Immature natural killer cell (primary cell): ENCODE data around the gene GXYLT1. TPM values are rescaled to one million over a fixed set of nuclear protein-coding genes. Genes with fewer than 3 reads are reported as not detected.
"Not testable (repeated sequence)": the region's sequence is repeated elsewhere in the genome, so short reads cannot be mapped to it uniquely, and the experiment has no call there.

Source experiments
- DNase-seq, 3 donors: peaks; one replicate each; pipeline ENCODE4 v3.0.0; 2022; ENCODE audit warnings: mixed read lengths in 1 of 3
- H3K27ac Mint-ChIP-seq, 6 donors: one replicate each; pipeline ENCODE4 v1.8.0; 2020; ENCODE audit warnings: mixed read lengths in 6 of 6, mild to moderate bottlenecking in 5 of 6, inconsistent platforms in 4 of 6, moderate library complexity in 3 of 6
- H3K27me3 Mint-ChIP-seq, 3 donors: one replicate each; pipeline ENCODE4 v1.8.0; 2020 to 2021; ENCODE audit warnings: low read depth in 3 of 3, mild to moderate bottlenecking in 3 of 3, mixed read lengths in 3 of 3, moderate library complexity in 3 of 3, inconsistent platforms in 1 of 3
- H3K36me3 Mint-ChIP-seq, 3 donors: one replicate each; pipeline ENCODE4 v1.8.0; 2020; ENCODE audit warnings: mixed read lengths in 3 of 3, inconsistent platforms in 2 of 3, mild to moderate bottlenecking in 2 of 3
- H3K4me1 Mint-ChIP-seq, 2 donors: one replicate each; pipeline ENCODE4 v1.8.0; 2020; ENCODE audit warnings: inconsistent platforms in 2 of 2, mild to moderate bottlenecking in 2 of 2, mixed read lengths in 2 of 2, moderate library complexity in 1 of 2
- H3K4me3 Mint-ChIP-seq, 5 donors: one replicate each; pipeline ENCODE4 v1.8.0; 2020; ENCODE audit warnings: mild to moderate bottlenecking in 5 of 5, mixed read lengths in 5 of 5, inconsistent platforms in 3 of 5, moderate library complexity in 3 of 5
- H3K9me3 Mint-ChIP-seq, 6 donors: one replicate each; pipeline ENCODE4 v1.8.0; 2020; ENCODE audit warnings: mild to moderate bottlenecking in 6 of 6, mixed read lengths in 6 of 6, inconsistent platforms in 4 of 6, moderate library complexity in 3 of 6
- polyA plus RNA-seq, 3 donors: library from polyadenylated mRNA; unstranded; fragments of 300-500 nt; fragmentation: Illumina TruSeq; gene quantifications; one replicate each; pipeline ENCODE4 v1.2.3, GENCODE V29; 2021

Gene GXYLT1
- polyA plus RNA-seq, 3 donors from 2014 or later: 3.1 to 5.9 (median 4.1) TPM

DNA sequence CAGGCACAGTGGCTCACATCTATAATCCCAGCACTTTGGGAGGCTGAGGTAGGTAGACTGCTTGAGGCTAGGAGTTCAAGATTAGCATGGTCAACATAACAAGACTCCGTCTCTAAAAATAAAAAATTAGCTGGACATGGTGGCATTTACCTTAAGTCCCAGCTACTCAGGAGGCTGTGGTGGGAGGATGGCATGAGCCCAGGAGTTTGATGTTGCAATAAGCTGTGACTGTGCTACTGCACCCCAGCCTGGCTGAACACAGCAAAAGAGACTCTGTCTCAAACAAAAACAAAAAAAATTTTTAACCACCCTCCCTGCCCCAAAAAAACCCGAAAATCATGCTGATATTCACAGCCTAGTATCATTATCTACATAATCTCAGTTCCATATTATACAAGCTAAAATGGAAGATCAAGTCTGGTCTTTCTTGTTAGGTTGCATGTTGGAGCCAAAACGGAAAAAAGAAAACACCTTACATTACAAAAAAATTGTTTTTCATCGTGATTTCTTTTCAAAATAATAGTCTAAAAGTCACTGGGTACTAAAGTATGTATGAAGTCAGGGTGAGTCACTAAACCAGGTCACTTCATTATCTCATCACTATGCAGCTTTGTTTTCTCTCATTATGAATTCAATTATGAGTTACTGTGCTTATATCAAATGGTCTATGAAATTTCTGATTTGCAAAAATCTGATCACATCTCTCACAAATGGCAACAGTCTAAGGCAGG is 13.8 kb downstream of the GXYLT1 start:
- Mint-ChIP-seq H3K36me3 (no peaks in the 10 kb centered on the region), H3K27ac (peak overlapping the region in 2 of 6 donors; percentile 15 to 21), H3K9me3 (no peaks in the 10 kb centered on the region), H3K27me3 (no peaks in the 10 kb centered on the region), H3K4me1 (peaks cover 23 to 67% of the 10 kb centered on the region in 2 donors), H3K4me3 (no peak overlapping the region)
- no peak for DNase-seq

DNA sequence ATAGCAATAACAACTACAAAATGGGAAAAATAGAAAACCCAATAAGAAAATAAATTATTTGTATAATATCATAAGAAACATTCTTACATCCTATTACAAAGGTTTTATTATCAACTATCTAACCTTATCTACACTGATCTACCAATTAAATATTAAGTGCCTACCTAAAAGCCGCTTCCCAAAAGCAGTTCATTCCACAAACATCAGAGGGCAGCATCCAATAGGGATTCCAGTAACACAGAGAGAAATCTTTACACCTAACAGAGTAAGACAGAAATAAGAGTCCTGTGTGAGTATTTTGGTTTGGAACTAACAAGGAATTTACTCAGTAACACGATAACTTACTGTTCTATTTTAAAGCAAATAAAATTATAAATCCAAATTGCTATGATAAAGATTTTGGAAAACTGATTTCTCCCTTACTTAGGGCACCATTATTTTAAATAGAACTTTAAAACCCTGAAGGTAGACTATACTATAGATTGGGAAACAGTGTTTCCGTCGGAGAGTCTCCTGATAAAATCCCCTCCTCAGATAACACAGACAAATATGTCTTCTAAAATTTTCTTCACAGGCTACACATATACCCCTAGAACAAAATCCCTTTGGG is 15.0 kb downstream of the GXYLT1 start:
- Mint-ChIP-seq H3K9me3 (no peaks in the 10 kb centered on the region), H3K4me3 (no peak overlapping the region), H3K27me3 (no peaks in the 10 kb centered on the region), H3K27ac (peak overlapping the region in 1 of 6 donors; percentile 21), H3K4me1 (peaks cover 20 to 55% of the 10 kb centered on the region in 2 donors), H3K36me3 (no peaks in the 10 kb centered on the region)
- peak in 2 of 3 donors; percentile 12 to 18 for DNase-seq

DNA sequence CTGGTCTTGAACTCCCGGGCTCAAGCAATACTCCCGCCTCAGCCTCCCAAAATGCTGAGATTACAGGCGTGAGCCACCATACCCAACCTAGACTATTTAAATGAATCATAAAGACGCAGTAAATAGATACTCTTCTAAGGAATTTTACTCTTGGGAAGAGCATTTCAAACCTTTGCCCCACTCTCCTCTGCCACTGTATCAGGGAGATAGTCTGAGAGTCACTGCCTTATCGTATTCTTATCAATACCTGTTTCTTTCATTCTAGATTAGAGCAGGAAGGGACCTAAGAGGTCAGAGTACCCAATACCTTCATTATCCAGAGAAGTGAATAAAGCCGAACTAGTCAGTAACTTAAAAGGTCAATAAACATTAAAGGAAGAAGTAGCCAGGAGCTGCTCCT is 15.8 kb downstream of the GXYLT1 start:
- H3K27ac Mint-ChIP-seq: no peak overlapping the region
- H3K4me1 Mint-ChIP-seq: peaks cover 20 to 51% of the 10 kb centered on the region in 2 donors
- no peaks in the 10 kb centered on the region for H3K9me3 Mint-ChIP-seq
- no peaks in the 10 kb centered on the region for H3K27me3 Mint-ChIP-seq
- no peaks in the 10 kb centered on the region for H3K36me3 Mint-ChIP-seq
- H3K4me3 Mint-ChIP-seq: no peak overlapping the region
- no peak for DNase-seq

DNA sequence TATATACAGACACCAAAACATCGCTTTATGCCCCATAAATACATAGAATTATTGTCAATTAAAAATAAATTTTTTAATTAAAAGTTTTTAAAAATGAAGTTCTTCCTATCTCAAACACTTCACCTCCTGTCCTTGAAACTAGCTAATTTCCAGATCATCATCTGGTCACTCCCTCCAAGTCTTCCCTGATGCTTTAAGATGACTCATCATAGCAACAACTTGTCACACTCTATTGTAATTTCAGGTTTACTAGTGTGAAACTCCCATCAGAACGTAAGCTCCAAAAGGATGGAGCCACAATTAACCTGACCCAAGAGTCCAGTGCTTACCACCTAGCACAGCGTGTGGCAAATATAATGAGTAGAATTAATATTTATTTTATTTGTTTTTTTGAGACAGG is 16.3 kb downstream of the GXYLT1 start:
- DNase-seq: no peak
- no peaks in the 10 kb centered on the region for H3K9me3 Mint-ChIP-seq
- H3K4me1 Mint-ChIP-seq: peaks cover 18 to 46% of the 10 kb centered on the region in 2 donors
- no peak overlapping the region for H3K27ac Mint-ChIP-seq
- no peaks in the 10 kb centered on the region for H3K27me3 Mint-ChIP-seq
- no peaks in the 10 kb centered on the region for H3K36me3 Mint-ChIP-seq
- no peak overlapping the region for H3K4me3 Mint-ChIP-seq

DNA sequence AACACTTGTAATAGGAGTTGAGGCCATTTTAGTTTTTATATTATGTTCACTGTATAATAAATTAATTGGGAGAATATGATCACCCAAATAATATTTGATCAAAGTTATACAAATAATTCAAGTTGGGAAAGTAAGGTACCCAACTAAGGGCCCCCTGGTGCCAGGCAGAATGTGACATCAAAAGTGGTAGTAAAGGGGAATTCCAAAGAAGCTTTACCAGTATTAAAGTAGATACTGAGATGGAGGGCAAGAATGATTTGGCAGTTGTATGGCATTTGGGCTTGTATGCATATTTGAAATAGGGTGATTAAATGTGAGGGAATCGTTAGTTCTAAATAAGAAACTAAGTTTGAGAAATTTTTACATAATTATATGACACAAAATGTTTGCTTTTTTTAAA is 17.7 kb downstream of the GXYLT1 start:
- DNase-seq: no peak
- H3K4me1 Mint-ChIP-seq: peaks cover 13 to 32% of the 10 kb centered on the region in 2 donors
- no peaks in the 10 kb centered on the region for H3K36me3 Mint-ChIP-seq
- no peaks in the 10 kb centered on the region for H3K9me3 Mint-ChIP-seq
- H3K27me3 Mint-ChIP-seq: no peaks in the 10 kb centered on the region
- H3K27ac Mint-ChIP-seq: peak overlapping the region in 3 of 6 donors; percentile 5 to 48 (median 39)
- no peak overlapping the region for H3K4me3 Mint-ChIP-seq

DNA sequence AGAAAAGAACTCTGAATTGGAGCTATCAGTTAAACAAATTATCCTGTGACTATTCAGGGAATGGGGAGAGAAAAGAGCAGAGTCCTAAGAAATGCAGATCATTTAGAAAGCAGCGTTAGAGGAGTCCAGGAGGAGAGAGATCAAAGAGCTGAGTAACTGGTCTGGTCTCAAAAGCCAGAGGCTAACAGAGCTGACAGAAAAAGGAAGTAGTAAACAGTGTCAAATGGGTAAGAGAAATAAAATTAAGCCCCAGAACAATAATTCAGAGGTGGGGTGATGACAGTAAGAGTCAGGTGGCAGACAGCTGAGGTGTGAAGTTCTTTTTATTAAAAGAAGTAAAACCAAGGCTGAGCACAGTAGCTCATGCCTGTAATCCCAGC is 19.3 kb downstream of the GXYLT1 start:
- Mint-ChIP-seq H3K36me3 (no peaks in the 10 kb centered on the region), H3K9me3 (no peaks in the 10 kb centered on the region), H3K4me3 (no peak overlapping the region), H3K27ac (no peak overlapping the region), H3K4me1 (peaks cover 7 to 24% of the 10 kb centered on the region in 2 donors), H3K27me3 (no peaks in the 10 kb centered on the region)
- DNase-seq: no peak

DNA sequence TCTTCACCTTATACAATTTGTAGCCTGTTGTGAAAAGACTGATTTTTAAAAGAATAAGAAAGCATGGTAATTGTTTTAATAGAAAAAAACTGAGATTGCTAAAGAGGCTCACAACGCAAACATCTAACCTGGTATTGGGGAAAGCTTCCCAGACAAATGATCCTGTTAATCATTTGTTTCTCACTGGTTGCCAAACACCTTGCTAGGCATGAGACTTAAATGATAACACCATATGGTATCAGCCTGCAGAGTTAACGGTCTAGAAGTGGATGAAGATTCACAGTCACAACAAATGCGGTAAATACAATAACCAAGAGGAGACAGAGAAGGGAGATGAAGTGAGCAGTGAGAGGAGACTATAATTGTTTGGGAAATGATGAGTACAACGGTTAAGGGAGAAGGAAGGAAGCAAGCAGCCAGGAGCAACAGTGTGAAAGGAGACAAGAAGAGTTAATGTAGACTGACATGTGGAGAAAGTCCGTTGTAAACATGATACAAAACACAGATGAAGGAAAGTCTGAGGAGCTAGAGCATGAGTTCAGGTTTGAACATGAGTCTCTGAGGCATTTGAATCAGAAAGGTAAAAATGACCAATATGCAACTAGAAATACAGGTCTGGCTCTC is 19.8 kb downstream of the GXYLT1 start:
- Mint-ChIP-seq H3K4me1 (peaks cover 5 to 23% of the 10 kb centered on the region in 2 donors), H3K27ac (no peak overlapping the region), H3K27me3 (no peaks in the 10 kb centered on the region), H3K36me3 (no peaks in the 10 kb centered on the region), H3K9me3 (no peaks in the 10 kb centered on the region), H3K4me3 (no peak overlapping the region)
- DNase-seq: no peak

DNA sequence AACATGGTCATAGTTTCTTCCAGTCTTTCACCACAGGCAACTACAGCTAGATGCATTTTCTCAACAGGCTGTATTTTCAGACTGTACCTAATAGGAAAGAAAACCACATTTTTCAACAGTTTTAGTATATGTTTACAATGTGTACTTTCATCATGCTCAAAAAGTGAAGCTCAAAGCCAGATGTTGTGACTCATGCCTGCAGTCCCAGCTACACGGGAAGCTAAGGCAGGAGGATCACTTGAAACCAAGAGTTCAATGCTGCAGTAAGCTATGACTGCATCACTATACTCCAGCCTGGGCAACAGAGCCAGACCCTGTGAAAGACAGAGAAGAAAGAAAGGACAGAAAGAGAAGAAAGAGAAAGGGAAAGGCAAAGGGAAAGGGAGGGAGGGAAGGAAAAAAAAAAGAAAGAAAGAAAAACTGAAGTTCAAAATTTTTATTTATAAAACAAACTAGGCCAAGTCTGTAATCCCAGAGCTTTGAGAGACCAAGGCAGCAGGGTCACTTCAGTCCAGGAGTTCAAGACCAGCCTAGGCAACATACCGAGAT is 25.5 kb downstream of the GXYLT1 start:
- Mint-ChIP-seq H3K4me3 (no peak overlapping the region), H3K4me1 (peaks cover 23 to 34% of the 10 kb centered on the region in 2 donors), H3K27ac (peak overlapping the region in 5 of 6 donors; percentile 45 to 77 (median 47)), H3K36me3 (peaks cover 10 to 21% (median 21%) of the 10 kb centered on the region in 3 donors), H3K9me3 (peaks cover 0 to 3% (median 2%) of the 10 kb centered on the region in 6 donors), H3K27me3 (no peaks in the 10 kb centered on the region)
- no peak for DNase-seq

DNA sequence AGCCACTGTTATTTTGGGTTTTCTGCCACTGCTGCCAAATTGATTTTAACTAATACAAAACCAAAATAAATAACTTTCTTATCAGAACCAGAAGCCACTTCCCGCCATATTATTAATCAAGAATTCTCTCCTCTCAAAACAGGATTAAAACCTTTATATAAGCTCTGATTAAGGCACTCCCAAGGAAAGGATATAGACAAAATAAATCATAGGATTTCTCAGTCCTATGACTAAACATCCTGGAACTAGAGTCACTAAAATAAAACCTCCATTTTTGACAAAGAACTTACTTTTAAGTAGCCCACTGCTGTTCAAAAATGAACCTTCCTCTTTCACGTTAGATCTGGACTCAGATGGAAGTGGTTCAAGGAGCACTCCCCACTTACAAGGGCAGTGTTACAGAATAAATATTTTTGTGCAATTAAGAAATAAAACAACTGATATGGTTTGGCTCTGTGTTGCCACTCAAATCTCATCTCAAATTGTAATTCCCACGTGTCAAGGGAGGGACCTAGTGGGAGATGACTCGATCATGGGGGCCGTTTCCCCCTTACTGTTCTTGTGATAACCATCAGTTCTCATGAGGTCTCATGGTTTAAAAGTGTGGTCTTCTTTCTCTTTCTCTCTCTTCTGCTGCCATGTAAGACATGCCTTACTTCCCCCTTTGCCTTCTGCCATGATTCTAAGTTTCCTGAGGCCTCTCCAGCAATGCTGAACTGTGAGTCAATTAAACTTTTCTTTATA is 26.4 kb downstream of the GXYLT1 start:
- H3K4me1 Mint-ChIP-seq: peaks cover 27 to 39% of the 10 kb centered on the region in 2 donors
- no peaks in the 10 kb centered on the region for H3K27me3 Mint-ChIP-seq
- H3K9me3 Mint-ChIP-seq: peaks cover 0 to 7% (median 5%) of the 10 kb centered on the region in 6 donors
- DNase-seq: peak in 1 of 3 donors; percentile 12
- H3K36me3 Mint-ChIP-seq: peaks cover 13 to 29% (median 26%) of the 10 kb centered on the region in 3 donors
- peak overlapping the region in 1 of 5 donors; percentile 67 for H3K4me3 Mint-ChIP-seq
- H3K27ac Mint-ChIP-seq: peak overlapping the region; percentile 45 to 87 (median 68)

DNA sequence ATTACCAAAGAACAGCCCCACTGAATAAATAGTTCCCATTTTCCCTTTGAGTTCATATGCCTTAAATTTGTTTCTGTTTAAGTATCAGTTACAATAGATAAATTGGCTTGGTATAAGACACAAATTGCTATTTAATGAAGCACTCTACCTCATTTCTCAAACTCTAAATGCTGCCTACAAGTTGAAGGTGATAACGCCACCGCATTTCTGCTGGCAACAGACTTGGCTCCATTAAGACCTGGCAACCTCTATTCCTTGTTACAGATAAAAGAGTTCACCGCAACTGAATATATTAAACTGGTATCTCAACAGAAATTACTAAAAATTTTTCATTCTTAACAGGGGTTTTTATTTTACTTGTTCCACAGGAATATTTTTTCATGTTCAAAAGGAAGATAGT is 35.6 kb downstream of the GXYLT1 start:
- H3K27ac Mint-ChIP-seq: no peak overlapping the region
- no peak overlapping the region for H3K4me3 Mint-ChIP-seq
- H3K4me1 Mint-ChIP-seq: peaks cover 2 to 4% of the 10 kb centered on the region in 2 donors
- no peak for DNase-seq
- H3K36me3 Mint-ChIP-seq: peaks cover 18 to 41% (median 24%) of the 10 kb centered on the region in 3 donors
- H3K9me3 Mint-ChIP-seq: peaks cover 0 to 3% (median 2%) of the 10 kb centered on the region in 6 donors
- peaks cover 0 to 2% (median 0%) of the 10 kb centered on the region in 3 donors for H3K27me3 Mint-ChIP-seq

DNA sequence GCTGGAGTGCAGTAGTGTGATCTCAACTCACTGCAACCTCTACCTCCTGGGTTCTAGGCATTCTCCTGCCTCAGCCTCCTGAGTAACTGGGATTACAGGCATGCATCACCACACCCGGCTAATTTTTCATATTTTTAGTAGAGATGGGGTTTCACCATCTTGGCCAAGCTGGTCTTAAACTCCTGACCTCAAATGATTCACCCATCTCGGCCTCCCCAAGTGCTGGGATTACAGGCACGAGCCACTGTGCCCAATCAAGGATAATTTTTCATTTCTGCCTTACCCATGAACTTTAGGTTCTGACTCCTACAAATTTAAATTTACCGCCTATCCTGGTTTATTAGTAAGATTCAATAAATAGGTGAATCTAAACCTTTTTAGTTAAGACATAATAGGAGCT is 37.9 kb downstream of the GXYLT1 start:
- DNase-seq, H3K9me3 Mint-ChIP-seq, H3K27ac Mint-ChIP-seq, H3K4me1 Mint-ChIP-seq, H3K4me3 Mint-ChIP-seq, H3K27me3 Mint-ChIP-seq: not testable (repeated sequence)
- H3K36me3 Mint-ChIP-seq: peaks cover 9 to 22% (median 11%) of the 10 kb centered on the region in 3 donors

DNA sequence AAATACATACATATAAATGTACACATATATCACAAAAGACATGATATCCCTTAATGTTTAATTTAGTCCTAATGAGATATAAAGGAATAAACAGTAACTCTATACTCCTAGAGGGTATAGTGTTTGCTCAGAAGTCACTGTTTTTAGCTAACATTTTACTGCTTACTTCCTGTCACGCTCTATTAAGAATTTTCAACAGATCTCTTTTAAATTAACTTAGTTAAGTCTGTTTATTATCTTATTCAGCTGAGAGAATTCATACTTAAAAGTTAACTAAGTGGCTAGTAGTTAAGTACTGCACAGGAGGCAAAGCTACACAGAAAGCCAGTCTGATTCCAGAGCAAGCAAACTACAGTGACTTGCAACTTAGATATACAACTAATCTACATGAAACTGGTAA is 39.9 kb downstream of the GXYLT1 start:
- no peak for DNase-seq
- no peaks in the 10 kb centered on the region for H3K4me1 Mint-ChIP-seq
- H3K27ac Mint-ChIP-seq: peak overlapping the region in 1 of 6 donors; percentile 18
- H3K4me3 Mint-ChIP-seq: no peak overlapping the region
- H3K9me3 Mint-ChIP-seq: no peaks in the 10 kb centered on the region
- H3K27me3 Mint-ChIP-seq: no peaks in the 10 kb centered on the region
- peaks cover 0 to 8% (median 2%) of the 10 kb centered on the region in 3 donors for H3K36me3 Mint-ChIP-seq

DNA sequence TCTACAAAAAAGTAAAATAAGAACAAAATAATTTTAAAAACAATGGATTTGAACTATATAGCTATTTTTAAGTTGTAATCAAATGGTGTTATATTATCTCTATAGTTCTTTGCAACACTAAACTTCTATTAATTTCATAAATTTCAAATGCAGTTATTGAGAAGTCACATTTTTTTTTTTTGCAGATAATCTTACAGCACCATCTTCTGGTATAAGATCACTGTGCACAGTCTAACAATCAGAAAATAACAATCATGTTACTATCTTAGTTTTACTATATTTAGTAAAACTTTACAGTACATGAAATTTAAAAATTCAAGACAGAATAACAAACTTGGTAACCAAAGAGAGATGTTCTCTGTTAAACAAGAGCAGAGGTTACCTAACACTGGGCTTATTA is 40.6 kb downstream of the GXYLT1 start:
- H3K36me3 Mint-ChIP-seq: peaks cover 0 to 6% (median 2%) of the 10 kb centered on the region in 3 donors
- DNase-seq: no peak
- H3K4me3 Mint-ChIP-seq: no peak overlapping the region
- H3K27me3 Mint-ChIP-seq: no peaks in the 10 kb centered on the region
- no peak overlapping the region for H3K27ac Mint-ChIP-seq
- H3K4me1 Mint-ChIP-seq: no peaks in the 10 kb centered on the region
- no peaks in the 10 kb centered on the region for H3K9me3 Mint-ChIP-seq
